K562 (cell line): ENCODE data around the gene FAM3C. TPM values are rescaled to one million over a fixed set of nuclear protein-coding genes. Genes with fewer than 3 reads are reported as not detected.
"Not testable (repeated sequence)": the region's sequence is repeated elsewhere in the genome, so short reads cannot be mapped to it uniquely, and the experiment has no call there.

Experiments used
- ARID1B ChIP-seq: fragments of 450-650 bp; IDR thresholded peaks from 2 replicates; pipeline ENCODE4 v1.6.1; 2016; ENCODE audit warnings: antibody characterized with exemption, mild to moderate bottlenecking, inconsistent platforms
- CC2D1A ChIP-seq: fragments of 450-650 bp; IDR thresholded peaks from 2 replicates; pipeline ENCODE4 v1.6.1; 2017; ENCODE audit warnings: mild to moderate bottlenecking
- CSDE1 ChIP-seq, 2 experiments: fragments of 450-650 bp; IDR thresholded peaks; 2 replicates each; pipeline ENCODE4 v1.6.1; 2016; ENCODE audit warnings: mild to moderate bottlenecking in 1 of 2
- CTCF ChIP-seq, 3 experiments: IDR thresholded peaks in 2 of 3; conservative IDR thresholded peaks in 1 of 3; 2 replicates each; pipeline ENCODE4 v1.5.1; 2011 to 2012; ENCODE audit warnings: low read length in 3 of 3, mild to moderate bottlenecking in 3 of 3, control low read depth in 2 of 3, improper control_type of control experiment in 1 of 3, inconsistent platforms in 1 of 3, low read depth in 1 of 3, mixed read lengths in 1 of 3, moderate library complexity in 1 of 3; ENCODE audit not compliant: insufficient read depth in 2 of 3
- FOXK1 ChIP-seq: sonication (generic); formaldehyde crosslinking; IDR thresholded peaks from 2 replicates; pipeline ENCODE4 v1.8.0; 2022; ENCODE audit warnings: missing genetic modification reagents, mild to moderate bottlenecking, borderline replicate concordance
- GMEB1 ChIP-seq: fragments of 250-450 bp; sonication (Bioruptor Pico); IDR thresholded peaks from 2 replicates; pipeline ENCODE4 v1.4.0; 2020; ENCODE audit warnings: mild to moderate bottlenecking
- HES1 ChIP-seq: fragments of 450-650 bp; IDR thresholded peaks from 2 replicates; pipeline ENCODE4 v1.6.1; 2016; ENCODE audit warnings: low read depth, mild to moderate bottlenecking, moderate library complexity
- HMG20A ChIP-seq: fragments of 450-650 bp; formaldehyde crosslinking; conservative IDR thresholded peaks from 2 replicates; pipeline ENCODE4 v1.4.0; 2020; ENCODE audit warnings: mild to moderate bottlenecking, mixed read lengths
- JUND ChIP-seq, 2 experiments: IDR thresholded peaks; 2 replicates in 1 of 2; 3 replicates in 1 of 2; pipeline ENCODE4 v1.6.1; 2011; ENCODE audit warnings: borderline replicate concordance in 2 of 2, low read depth in 2 of 2, low read length in 2 of 2, improper control_type of control experiment in 1 of 2, missing biosample characterization in 1 of 2, missing genetic modification characterization in 1 of 2, missing genetic modification reagents in 1 of 2
- MYC ChIP-seq, 2 experiments: fragments of 250-450 bp in 1 of 2; sonication (Bioruptor Pico) in 1 of 2; IDR thresholded peaks; 2 replicates each; pipeline versions ENCODE4 v1.5.1 to v1.6.1; 2012 to 2021; ENCODE audit warnings: low read depth in 2 of 2, borderline replicate concordance in 1 of 2, improper control_type of control experiment in 1 of 2, low read length in 1 of 2, mild to moderate bottlenecking in 1 of 2, moderate library complexity in 1 of 2
- NCOR1 ChIP-seq: fragments of 450-650 bp; IDR thresholded peaks from 2 replicates; pipeline ENCODE4 v1.6.1; 2016; ENCODE audit warnings: mild to moderate bottlenecking, moderate library complexity
- NONO ChIP-seq, 2 experiments: fragments of 200-400 bp in 1 of 2; fragments of 450-650 bp in 1 of 2; formaldehyde crosslinking in 1 of 2; IDR thresholded peaks; 2 replicates each; pipeline ENCODE4 v1.6.1; 2017; ENCODE audit warnings: low read depth in 2 of 2, mild to moderate bottlenecking in 2 of 2, moderate library complexity in 2 of 2, low read length in 1 of 2
- RAD21 ChIP-seq, 2 experiments: fragments of 250-450 bp in 1 of 2; fragments of 450-650 bp in 1 of 2; sonication (Bioruptor Pico) in 1 of 2; formaldehyde crosslinking in 1 of 2; IDR thresholded peaks in 1 of 2; conservative IDR thresholded peaks in 1 of 2; 2 replicates each; pipeline versions ENCODE4 v1.4.0 to v1.8.0; 2020 to 2022; ENCODE audit warnings: mild to moderate bottlenecking in 2 of 2, moderate library complexity in 1 of 2
- RB1 ChIP-seq: fragments of 450-650 bp; IDR thresholded peaks from 2 replicates; pipeline ENCODE4 v1.6.1; 2017; ENCODE audit warnings: low read depth, mild to moderate bottlenecking
- SMAD4 ChIP-seq: fragments of 250-450 bp; sonication (Bioruptor Pico); conservative IDR thresholded peaks from 2 replicates; pipeline ENCODE4 v1.8.0; 2021; ENCODE audit warnings: inconsistent platforms, mild to moderate bottlenecking, moderate library complexity
- SP1 ChIP-seq: sonication (generic); formaldehyde crosslinking; IDR thresholded peaks from 2 replicates; pipeline ENCODE4 v1.8.1; 2022; ENCODE audit warnings: mild to moderate bottlenecking, missing genetic modification reagents
- ZNF24 ChIP-seq: fragments of 450-650 bp; IDR thresholded peaks from 2 replicates; pipeline ENCODE4 v1.6.1; 2016
- ZNF639 ChIP-seq, 2 experiments: fragments of 200-800 bp in 1 of 2; sonication (Bioruptor generic) in 1 of 2; sonication (generic) in 1 of 2; formaldehyde crosslinking in 1 of 2; IDR thresholded peaks in 1 of 2; conservative IDR thresholded peaks in 1 of 2; 2 replicates each; pipeline versions ENCODE4 v1.5.0 to v1.6.1; 2016 to 2020; ENCODE audit warnings: missing compliant biosample characterization in 1 of 2, missing genetic modification characterization in 1 of 2, missing genetic modification reagents in 1 of 2
- polyA plus RNA-seq, 8 experiments: library from polyadenylated mRNA; depleted of rRNA in 4 of 8; stranded (reverse) in 5 of 8; unstranded in 3 of 8; fragments of >200 nt; fragmentation: Nextera tagmentation in 2 of 8; fragmentation: Illumina TruSeq in 1 of 8; extraction: Ambion mirVana in 2 of 8; extraction: Trizol in 1 of 8; gene quantifications; 2 replicates each; pipeline versions ENCODE4 v1.2.1 to v1.2.3, GENCODE V29; 2011 to 2014; ENCODE audit warnings: inconsistent platforms in 1 of 8, missing spikeins in 1 of 8
- total RNA-seq, 7 experiments: library from RNA; depleted of rRNA in 6 of 7; stranded (reverse); fragments of >200 nt in 6 of 7; fragmentation: Illumina TruSeq in 2 of 7; extraction: Trizol in 2 of 7; gene quantifications; 2 replicates each; pipeline versions ENCODE4 v1.2.1 to v1.2.3, GENCODE V29; 2011 to 2021; ENCODE audit warnings: low replicate concordance in 1 of 7

The FAM3C gene
- total and polyA plus RNA-seq, 9 of the 15 experiments (the other 6 are each of a cell fraction or from before 2014, with no cell fraction given): 10.6 to 42.6 (median 30.0) TPM

- peak; percentile 25; the same call in 1 of the 2 replicates for TF ChIP-seq HES1
- TF ChIP-seq ZNF639 (CRISPR knock-in tag; conservative IDR thresholded peaks at IDR 0.05 in 1 of 2, IDR thresholded peaks at IDR 0.05 in 1 of 2): 0 out of 4 replicates have a peak, but pooled peaks of 1 of the 2 experiments have one; percentile 53
- TF ChIP-seq ZNF24: peak; percentile 55
- peak; percentile 45 to 52 for TF ChIP-seq RAD21 (CRISPR knock-in tag; conservative IDR thresholded peaks at IDR 0.05 in 1 of 2, IDR thresholded peaks at IDR 0.05 in 1 of 2)
- peak; percentile 79 for TF ChIP-seq SMAD4 (CRISPR knock-in tag)
- TF ChIP-seq HMG20A: 0 out of 2 replicates have a peak, but pooled peaks have one; percentile 13
- TF ChIP-seq CSDE1 (IDR thresholded peaks at IDR 0.05): peak in 1 of 2 experiments; percentile 52; a peak in 1 of 4 replicates
- TF ChIP-seq MYC (IDR thresholded peaks at IDR 0.05; ENCODE audit: low read depth, low read length): peak; percentile 36; the same call in 1 of the 2 replicates
- not testable (repeated sequence) for TF ChIP-seq MYC (CRISPR knock-in tag; IDR thresholded peaks at IDR 0.05; ENCODE audit: borderline replicate concordance, low read depth); JUND (IDR thresholded peaks at IDR 0.05; ENCODE audit: borderline replicate concordance, low read depth, low read length)
- TF ChIP-seq RB1: peak; percentile 50; the same call in 1 of the 2 replicates
- TF ChIP-seq SP1 (CRISPR knock-in tag): peak; percentile 35; the same call in 1 of the 2 replicates
- TF ChIP-seq JUND (tag; IDR thresholded peaks at IDR 0.05; ENCODE audit: borderline replicate concordance, low read depth, low read length): peak; percentile 43; the same call in 1 of the 3 replicates
- TF ChIP-seq GMEB1: 0 out of 2 replicates have a peak, but pooled peaks have one; percentile 3
- peak; percentile 75 for TF ChIP-seq ARID1B
- peak; percentile 44 for TF ChIP-seq NCOR1
- TF ChIP-seq CC2D1A: peak; percentile 45; the same call in 1 of the 2 replicates
- TF ChIP-seq FOXK1 (CRISPR knock-in tag): peak; percentile 37; the same call in 1 of the 2 replicates
- TF ChIP-seq CTCF (IDR thresholded peaks at IDR 0.05 in 2 of 3, conservative IDR thresholded peaks at IDR 0.05 in 1 of 3; ENCODE audit: insufficient read depth in 2 of 3, low read depth in 1 of 3, low read length in 3 of 3): peak; percentile 47 to 51 (median 49); a peak in 5 of 6 replicates
- TF ChIP-seq NONO (IDR thresholded peaks at IDR 0.05; ENCODE audit: low read depth in 2 of 2, low read length in 1 of 2): peak in 1 of 2 experiments; percentile 58; a peak in 1 of 4 replicates
Measured at GRCh38 chr7:121438043-121438955, 42.2 kb upstream of the FAM3C start (continued).
